SK-N-SH treated with all-trans-retinoic acid at 6 μM for 48 hours (cell line): ENCODE results near the gene CD207.

Experiments used
- TCF4 ChIP-seq: fragments of 250-450 bp; sonication (Bioruptor Pico); IDR thresholded peaks from 2 replicates; pipeline ENCODE4 v1.8.0; 2021; ENCODE audit warnings: mild to moderate bottlenecking, moderate library complexity, borderline replicate concordance
- ZFP3 ChIP-seq: fragments of 250-450 bp; sonication (Bioruptor Pico); IDR thresholded peaks from 2 replicates; pipeline ENCODE4 v1.5.0; 2020; ENCODE audit warnings: mild to moderate bottlenecking, moderate library complexity
- ZFP30 ChIP-seq: fragments of 450-650 bp; formaldehyde crosslinking; IDR thresholded peaks from 2 replicates; pipeline ENCODE4 v1.5.0; 2022; ENCODE audit warnings: mild to moderate bottlenecking, moderate library complexity
- ZNF565 ChIP-seq: fragments of 450-650 bp; formaldehyde crosslinking; conservative IDR thresholded peaks from 2 replicates; pipeline ENCODE4 v1.5.0; 2020; ENCODE audit warnings: low read depth, mild to moderate bottlenecking, moderate library complexity
- TF ChIP-seq, protein P1 (sequence below): fragments of 250-450 bp; sonication (Bioruptor Pico); IDR thresholded peaks from 2 replicates; pipeline ENCODE4 v1.5.1; 2021; ENCODE audit warnings: mild to moderate bottlenecking, moderate library complexity

DNA sequence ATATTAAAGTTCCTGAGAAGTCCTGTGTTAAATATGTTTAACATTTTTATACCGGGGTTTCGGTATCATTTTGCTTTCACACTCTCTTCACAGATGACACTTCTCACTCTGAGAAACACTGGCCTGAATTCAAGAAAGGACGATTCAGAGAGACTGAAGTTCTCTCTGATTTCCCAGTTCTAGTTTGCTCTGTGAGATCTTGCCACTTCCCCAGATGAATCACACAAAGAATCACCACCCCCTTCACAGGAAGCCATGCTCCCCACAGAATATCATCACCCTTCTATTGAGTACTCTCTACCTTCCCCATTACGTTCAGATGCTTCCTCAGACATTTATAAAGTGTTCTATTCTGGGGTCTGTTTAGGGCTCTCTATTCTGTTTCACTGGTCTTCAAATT, 16.1 kb upstream of the CD207 start:
- TF ChIP-seq ZFP3 (CRISPR knock-in tag) (no peak), ZNF565 (CRISPR knock-in tag) (no peak), TCF4 (no peak), ZFP30 (CRISPR knock-in tag) (no peak)
- TF ChIP-seq, protein P1, sequence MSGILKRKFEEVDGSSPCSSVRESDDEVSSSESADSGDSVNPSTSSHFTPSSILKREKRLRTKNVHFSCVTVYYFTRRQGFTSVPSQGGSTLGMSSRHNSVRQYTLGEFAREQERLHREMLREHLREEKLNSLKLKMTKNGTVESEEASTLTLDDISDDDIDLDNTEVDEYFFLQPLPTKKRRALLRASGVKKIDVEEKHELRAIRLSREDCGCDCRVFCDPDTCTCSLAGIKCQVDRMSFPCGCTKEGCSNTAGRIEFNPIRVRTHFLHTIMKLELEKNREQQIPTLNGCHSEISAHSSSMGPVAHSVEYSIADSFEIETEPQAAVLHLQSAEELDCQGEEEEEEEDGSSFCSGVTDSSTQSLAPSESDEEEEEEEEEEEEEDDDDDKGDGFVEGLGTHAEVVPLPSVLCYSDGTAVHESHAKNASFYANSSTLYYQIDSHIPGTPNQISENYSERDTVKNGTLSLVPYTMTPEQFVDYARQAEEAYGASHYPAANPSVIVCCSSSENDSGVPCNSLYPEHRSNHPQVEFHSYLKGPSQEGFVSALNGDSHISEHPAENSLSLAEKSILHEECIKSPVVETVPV, result no peak
